CD14-positive monocyte (primary cell): Measurements from ENCODE around the gene NSFL1C. TPM values are rescaled to one million over a fixed set of nuclear protein-coding genes. Genes with fewer than 3 reads are reported as not detected.

Experiments
- DNase-seq, 3 donors: peaks; one replicate each; pipeline ENCODE4 v3.0.0-alpha.2; 2011 to 2022
- H2AFZ ChIP-seq: 2 replicates; pipeline ENCODE4 v1.6.0; 2012; ENCODE audit warnings: mild to moderate bottlenecking, low read depth, low read length, inconsistent platforms; ENCODE audit not compliant: insufficient read depth, poor library complexity, severe bottlenecking
- H3K27ac ChIP-seq, 2 donors: 1 replicate in 1 of 2; 2 replicates in 1 of 2; pipeline ENCODE4 v1.5.1; 2012 to 2013; ENCODE audit warnings: low read length in 2 of 2, control low read depth in 1 of 2, inconsistent platforms in 1 of 2, low read depth in 1 of 2, mild to moderate bottlenecking in 1 of 2
- H3K27me3 ChIP-seq, 2 donors: one replicate each; pipeline versions ENCODE4 v1.6.0 to v1.6.1; 2011 to 2013; ENCODE audit warnings: low read length in 2 of 2; ENCODE audit not compliant: control insufficient read depth in 2 of 2, insufficient read depth in 2 of 2
- H3K36me3 ChIP-seq, 2 donors: replicated peaks in 1 of 2; 1 replicate in 1 of 2; 2 replicates in 1 of 2; pipeline versions ENCODE4 v1.5.1 to v1.6.1; 2012 to 2013; ENCODE audit warnings: low read length in 2 of 2, control low read depth in 1 of 2, inconsistent platforms in 1 of 2, mild to moderate bottlenecking in 1 of 2; ENCODE audit not compliant: insufficient read depth in 2 of 2, control insufficient read depth in 1 of 2
- H3K4me1 ChIP-seq, 2 donors: 1 replicate in 1 of 2; 2 replicates in 1 of 2; pipeline versions ENCODE4 v1.5.1 to v1.6.1; 2012 to 2013; ENCODE audit warnings: low read length in 2 of 2, control low read depth in 1 of 2, inconsistent platforms in 1 of 2, mild to moderate bottlenecking in 1 of 2, moderate library complexity in 1 of 2; ENCODE audit not compliant: insufficient read depth in 2 of 2, control insufficient read depth in 1 of 2
- H3K4me2 ChIP-seq: replicated peaks from 2 replicates; pipeline ENCODE3; 2012; ENCODE audit warnings: low read length, moderate library complexity, mild to moderate bottlenecking; ENCODE audit not compliant: poor library complexity, severe bottlenecking; ENCODE audit errors: extremely low read depth
- H3K4me3 ChIP-seq, 3 experiments: fragments of 200-600 bp in 1 of 3; sonication (generic) in 1 of 3; replicated peaks in 1 of 3; 1 replicate in 2 of 3; 2 replicates in 1 of 3; pipeline ENCODE4 v1.5.1; 2011 to 2013; ENCODE audit warnings: low read length in 3 of 3, mild to moderate bottlenecking in 3 of 3, control low read depth in 2 of 3, low read depth in 2 of 3, inconsistent platforms in 1 of 3, moderate library complexity in 1 of 3
- H3K79me2 ChIP-seq: 2 replicates; pipeline ENCODE4 v1.6.0; 2012; ENCODE audit warnings: mild to moderate bottlenecking, control low read depth, inconsistent platforms, low read length, moderate library complexity; ENCODE audit not compliant: insufficient read depth
- H3K9ac ChIP-seq: 2 replicates; pipeline ENCODE4 v1.6.0; 2017; ENCODE audit warnings: low read length, mild to moderate bottlenecking; ENCODE audit not compliant: insufficient read depth, poor library complexity, severe bottlenecking
- H3K9me3 ChIP-seq, 2 donors: replicated peaks in 1 of 2; 1 replicate in 1 of 2; 2 replicates in 1 of 2; pipeline versions ENCODE4 v1.5.1 to v1.6.1; 2012 to 2013; ENCODE audit warnings: low read length in 2 of 2, control low read depth in 1 of 2; ENCODE audit not compliant: control insufficient read depth in 1 of 2, insufficient read depth in 1 of 2
- H4K20me1 ChIP-seq: 2 replicates; pipeline ENCODE4 v1.6.0; 2012; ENCODE audit warnings: mild to moderate bottlenecking, low read length, control low read depth, moderate library complexity; ENCODE audit not compliant: insufficient read depth
- H3K27ac Mint-ChIP-seq, 7 donors: one replicate each; pipeline ENCODE4 v1.8.0; 2020; ENCODE audit warnings: mild to moderate bottlenecking in 7 of 7, mixed read lengths in 7 of 7, moderate library complexity in 6 of 7, inconsistent platforms in 2 of 7
- H3K27me3 Mint-ChIP-seq, 3 donors: one replicate each; pipeline ENCODE4 v1.8.0; 2021 to 2022; ENCODE audit warnings: low read depth in 3 of 3, mild to moderate bottlenecking in 3 of 3, mixed read lengths in 3 of 3, moderate library complexity in 3 of 3, inconsistent platforms in 1 of 3
- H3K36me3 Mint-ChIP-seq, 2 donors: one replicate each; pipeline ENCODE4 v1.8.0; 2020; ENCODE audit warnings: mixed read lengths in 2 of 2, inconsistent platforms in 1 of 2, mild to moderate bottlenecking in 1 of 2
- H3K4me1 Mint-ChIP-seq: one replicate; pipeline ENCODE4 v1.8.0; 2020; ENCODE audit warnings: mild to moderate bottlenecking, mixed read lengths
- H3K4me3 Mint-ChIP-seq, 2 donors: one replicate each; pipeline ENCODE4 v1.8.0; 2020; ENCODE audit warnings: mild to moderate bottlenecking in 2 of 2, mixed read lengths in 2 of 2, moderate library complexity in 1 of 2
- H3K9me3 Mint-ChIP-seq, 7 donors: one replicate each; pipeline ENCODE4 v1.8.0; 2020 to 2022; ENCODE audit warnings: mixed read lengths in 7 of 7, mild to moderate bottlenecking in 6 of 7, moderate library complexity in 6 of 7, inconsistent platforms in 2 of 7
- CTCF ChIP-seq: fragments of 200-600 bp; IDR thresholded peaks from one replicate; pipeline ENCODE4 v1.8.0; 2022; ENCODE audit warnings: antibody characterized with exemption, mild to moderate bottlenecking
- WGBS: methylation state at CpG from one replicate; pipeline ENCODE4 v1.1.5; 2013; ENCODE audit warnings: missing lambda C conversion rate; ENCODE audit not compliant: insufficient coverage; 5-methylcytosine and 5-hydroxymethylcytosine counted together
- intact Hi-C, 2 donors: fragments of 100-400 bp; cut with micrococcal nuclease; formaldehyde crosslinking; loops; one replicate each; pipeline versions ENCODE4 v1.15.0 to v1.15.1; 2023
- polyA plus RNA-seq, 3 donors: library from polyadenylated mRNA; depleted of rRNA in 1 of 3; unstranded in 2 of 3; stranded (reverse) in 1 of 3; fragments of 300-500 nt in 2 of 3; fragments of >200 nt in 1 of 3; fragmentation: Illumina TruSeq in 2 of 3; gene quantifications; 1 replicate in 2 of 3; 2 replicates in 1 of 3; pipeline ENCODE4 v1.2.3, GENCODE V29; 2012 to 2021

The NSFL1C gene
- polyA plus RNA-seq, 3 donors = 52.8 to 80.8 (median 56.8) TPM

GRCh38 chr20:1397710-1398109, 68.9 kb downstream of the NSFL1C start:
- no peak overlapping the region for H3K4me3 Mint-ChIP-seq

DNA sequence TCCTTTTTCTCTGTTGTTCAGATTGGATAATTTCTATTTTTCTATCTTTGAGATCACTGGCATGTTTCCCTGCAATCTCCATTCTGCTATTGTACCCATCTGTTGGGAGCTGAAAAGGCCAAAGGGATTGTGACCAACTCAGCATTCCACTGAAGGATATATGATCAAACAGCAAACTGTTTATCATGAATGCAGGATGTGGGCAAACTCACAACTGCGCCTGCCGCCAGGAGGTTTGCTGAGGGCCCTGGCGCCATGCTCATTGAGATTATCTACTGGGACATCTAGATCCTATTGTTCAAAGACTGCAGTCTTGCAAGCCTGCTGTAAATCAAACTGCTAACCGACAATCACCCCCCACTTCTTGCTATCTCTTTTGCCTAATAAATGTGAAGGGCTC, 69.9 kb downstream of the NSFL1C start:
- Histone ChIP-seq H3K36me3 (no peaks in the 10 kb centered on the region), H3K4me2 (no peak overlapping the region), H3K4me3 (no peak overlapping the region), H3K9me3 (no peaks in the 10 kb centered on the region), H3K27ac (no peak overlapping the region), H3K9ac (no peak overlapping the region), H2AFZ (no peak overlapping the region), H4K20me1 (peaks cover 8% of the 10 kb centered on the region), H3K79me2 (peaks cover 11% of the 10 kb centered on the region), H3K4me1 (peaks cover 12 to 18% of the 10 kb centered on the region in 2 donors), H3K27me3 (peaks cover 0 to 6% of the 10 kb centered on the region in 2 donors)
- DNase-seq = no peak
- WGBS = no CpG with 5 or more reads among the region's 4 CpGs
- intact Hi-C loops = loop anchor here in 1 of 2 donors (10.0 kb wide), 1 partner anchor 98 kb away; the partner anchor contains the start of gene SIRPB2
- Mint-ChIP-seq H3K27me3 (peaks cover 0 to 10% (median 9%) of the 10 kb centered on the region in 3 donors), H3K9me3 (peaks cover 0 to 10% (median 0%) of the 10 kb centered on the region in 7 donors), H3K27ac (peak overlapping the region in 1 of 7 donors; percentile 64), H3K4me3 (peak overlapping the region in 1 of 2 donors; percentile 33), H3K36me3 (no peaks in the 10 kb centered on the region), H3K4me1 (peaks cover 25% of the 10 kb centered on the region)
- TF ChIP-seq CTCF = no peak

More at GRCh38 chr20:1397710-1398109, 68.9 kb downstream of the NSFL1C start:
- H4K20me1 ChIP-seq = no peaks in the 10 kb centered on the region
- no peak overlapping the region for H2AFZ ChIP-seq
- no peak overlapping the region for H3K4me3 ChIP-seq
- peaks cover 5 to 12% (median 10%) of the 10 kb centered on the region in 3 donors for H3K27me3 Mint-ChIP-seq
- peaks cover 0 to 6% of the 10 kb centered on the region in 2 donors for H3K27me3 ChIP-seq
- H3K9me3 Mint-ChIP-seq = peaks cover 0 to 10% (median 0%) of the 10 kb centered on the region in 7 donors
- intact Hi-C loops = loop anchor here in 1 of 2 donors (10.0 kb wide), 1 partner anchor 97 kb away; the partner anchor contains the start of gene SIRPB2
- peaks cover 19% of the 10 kb centered on the region for H3K4me1 Mint-ChIP-seq
- H3K9ac ChIP-seq = no peak overlapping the region
- peaks cover 10% of the 10 kb centered on the region in 2 donors for H3K4me1 ChIP-seq
- H3K36me3 ChIP-seq = no peaks in the 10 kb centered on the region
- H3K9me3 ChIP-seq = no peaks in the 10 kb centered on the region
- H3K27ac Mint-ChIP-seq = no peak overlapping the region
- TF ChIP-seq CTCF = no peak
- 100% methylated on average over 1 of the region's 4 CpGs for WGBS
- DNase-seq = no peak
- H3K4me2 ChIP-seq = no peak overlapping the region
- no peaks in the 10 kb centered on the region for H3K36me3 Mint-ChIP-seq
- H3K27ac ChIP-seq = no peak overlapping the region
- H3K79me2 ChIP-seq = peaks cover under 1% of the 10 kb centered on the region
